GM21367 (cell line): ENCODE measurements around the gene FXYD6.

Source experiments
- ATAC-seq: cut with Tn5 transposase; IDR thresholded peaks from one replicate; pipeline ENCODE4 v1.9.1; 2021; ENCODE audit not compliant: unreplicated experiment

The FXYD6 gene

GRCh38 chr11:117795638-117796455, 80.6 kb downstream of the FXYD6 start:
- no peak for ATAC-seq

GRCh38 chr11:117794772-117795629, 81.5 kb downstream of the FXYD6 start:
- ATAC-seq: no peak

- no peak for ATAC-seq
These were observed 82.3 kb downstream of the FXYD6 start for GRCh38 chr11:117794135-117794534.

- ATAC-seq: no peak
These were observed 82.9 kb downstream of the FXYD6 start for GRCh38 chr11:117793583-117793982.

- no peak for ATAC-seq
These were observed 83.5 kb downstream of the FXYD6 start for GRCh38 chr11:117792992-117793391.

- ATAC-seq: no peak
These were observed 84.2 kb downstream of the FXYD6 start for GRCh38 chr11:117792241-117792640.

- no peak for ATAC-seq
These were observed 86.2 kb downstream of the FXYD6 start for GRCh38 chr11:117790279-117790678.

GRCh38 chr11:117789241-117789640, 87.2 kb downstream of the FXYD6 start:
- no peak for ATAC-seq
